A549 (cell line): ENCODE data around the gene ADIRF. TPM values are rescaled to one million over a fixed set of nuclear protein-coding genes. Genes with fewer than 3 reads are reported as not detected.

ENCODE experiments used
- ATAC-seq, 2 experiments: fragments of 200-7000 bp in 1 of 2; fragments of >200 bp in 1 of 2; cut with Nextera tagmentation in 1 of 2; cut with Tn5 transposase in 1 of 2; 3 replicates each; pipeline versions ENCODE4 v1.8.0 to v1.9.1; 2018 to 2020; ENCODE audit warnings: mild to moderate bottlenecking in 1 of 2, moderate library complexity in 1 of 2
- CTCF ChIA-PET: fragments of 300-600 bp; sonication (Branson Sonifier 250); formaldehyde crosslinking; extraction: SDS; loops from one replicate; lab custom pipeline; 2021; ENCODE audit warnings: antibody characterized with exemption, inconsistent platforms; lab: Yijun Ruan, JAX
- POLR2A ChIA-PET: fragments of 350-600 bp; formaldehyde crosslinking; extraction: SDS; loops from one replicate; lab custom pipeline; 2021; ENCODE audit warnings: antibody characterized with exemption, inconsistent platforms; lab: Yijun Ruan, JAX
- DNase-seq, 2 experiments: peaks; one replicate each; pipeline versions ENCODE4 v3.0.0 to v3.0.0-alpha.2; 2011 to 2016; ENCODE audit warnings: low read depth in 1 of 2, low spot score in 1 of 2
- FAIRE-seq: peaks from 2 replicates; lab custom pipeline; 2011; peaks lifted over from hg19 to GRCh38; lab: Jason Lieb, UNC
- H3K27ac ChIP-seq, 2 experiments: fragments of >200 bp; sonication (Bioruptor Twin); formaldehyde crosslinking; 3 replicates each; pipeline ENCODE4 v1.5.1; 2016 to 2017
- H3K4me1 ChIP-seq: fragments of >200 bp; sonication (Bioruptor Twin); formaldehyde crosslinking; 3 replicates; pipeline ENCODE4 v1.6.1; 2016
- H3K4me2 ChIP-seq: fragments of >200 bp; sonication (Bioruptor Twin); formaldehyde crosslinking; 3 replicates; pipeline ENCODE4 v1.6.1; 2016
- H3K4me3 ChIP-seq: fragments of >200 bp; sonication (Bioruptor Twin); formaldehyde crosslinking; 3 replicates; pipeline ENCODE4 v1.5.1; 2016
- H3K9me3 ChIP-seq: fragments of >200 bp; sonication (Bioruptor Twin); formaldehyde crosslinking; 3 replicates; pipeline ENCODE4 v1.6.1; 2016
- ATOH8 ChIP-seq: fragments of 250-450 bp; sonication (Bioruptor Pico); IDR thresholded peaks from 2 replicates; pipeline ENCODE4 v1.5.0; 2020; ENCODE audit warnings: low read depth, mild to moderate bottlenecking, moderate library complexity
- BCL3 ChIP-seq: fragments of >200 bp; sonication (Bioruptor Twin); formaldehyde crosslinking; IDR thresholded peaks from 3 replicates; pipeline ENCODE4 v1.6.1; 2016
- CHD4 ChIP-seq: fragments of 200-600 bp; sonication (generic); IDR thresholded peaks from 2 replicates; pipeline ENCODE4 v1.6.1; 2016; ENCODE audit warnings: antibody characterized with exemption, mild to moderate bottlenecking, borderline replicate concordance
- EHF ChIP-seq: fragments of 250-450 bp; sonication (Bioruptor Pico); IDR thresholded peaks from 2 replicates; pipeline ENCODE4 v1.5.0; 2020; ENCODE audit warnings: mild to moderate bottlenecking
- EHMT2 ChIP-seq: fragments of 200-600 bp; sonication (generic); IDR thresholded peaks from 2 replicates; pipeline ENCODE4 v1.6.1; 2016; ENCODE audit warnings: antibody characterized with exemption, low read depth, mild to moderate bottlenecking, moderate library complexity
- FOSB ChIP-seq: fragments of 250-450 bp; sonication (Bioruptor Pico); IDR thresholded peaks from 2 replicates; pipeline ENCODE4 v1.5.0; 2020; ENCODE audit warnings: mild to moderate bottlenecking, moderate library complexity
- FOXS1 ChIP-seq: fragments of 250-450 bp; sonication (Bioruptor Pico); IDR thresholded peaks from 2 replicates; pipeline ENCODE4 v1.5.0; 2020; ENCODE audit warnings: mild to moderate bottlenecking, moderate library complexity
- GATA3 ChIP-seq: IDR thresholded peaks from 2 replicates; pipeline ENCODE4 v1.6.1; 2012; ENCODE audit warnings: borderline replicate concordance
- JUN ChIP-seq, 2 experiments: fragments of >200 bp; sonication (Bioruptor Twin); formaldehyde crosslinking; IDR thresholded peaks; 2 replicates in 1 of 2; 3 replicates in 1 of 2; pipeline ENCODE4 v1.6.1; 2016 to 2017
- JUNB ChIP-seq: fragments of >200 bp; sonication (Bioruptor Twin); formaldehyde crosslinking; IDR thresholded peaks from 2 replicates; pipeline ENCODE4 v1.6.1; 2016
- KDM1A ChIP-seq: fragments of 200-600 bp; sonication (generic); IDR thresholded peaks from 2 replicates; pipeline ENCODE4 v1.6.1; 2016; ENCODE audit warnings: low read depth, mild to moderate bottlenecking
- KDM5A ChIP-seq: fragments of 200-600 bp; sonication (generic); IDR thresholded peaks from 2 replicates; pipeline ENCODE4 v1.6.1; 2016; ENCODE audit warnings: antibody characterized with exemption, mild to moderate bottlenecking
- NFE2L2 ChIP-seq: fragments of 150-350 bp; conservative IDR thresholded peaks from 2 replicates; pipeline ENCODE4 v1.6.1; 2014; ENCODE audit warnings: low read length
- PHF8 ChIP-seq: fragments of 200-600 bp; sonication (generic); IDR thresholded peaks from 2 replicates; pipeline ENCODE4 v1.6.1; 2016; ENCODE audit warnings: low read depth, mild to moderate bottlenecking, antibody characterized with exemption, moderate library complexity, borderline replicate concordance
- RARB ChIP-seq: fragments of 250-450 bp; sonication (Bioruptor Pico); IDR thresholded peaks from 2 replicates; pipeline ENCODE4 v1.8.0; 2021; ENCODE audit warnings: mild to moderate bottlenecking, moderate library complexity
- SREBF2 ChIP-seq: fragments of 450-650 bp; IDR thresholded peaks from 2 replicates; pipeline ENCODE4 v1.6.1; 2014; ENCODE audit warnings: mild to moderate bottlenecking, moderate library complexity
- WGBS: methylation state at CpG from one replicate; pipeline ENCODE4 v1.1.6; 2017; ENCODE audit errors: missing lambda C conversion rate; 5-methylcytosine and 5-hydroxymethylcytosine counted together
- polyA plus RNA-seq, 4 experiments: library from polyadenylated mRNA; depleted of rRNA in 3 of 4; stranded (reverse); fragments of >200 nt; fragmentation: RNase III in 1 of 4; extraction: RNeasy Plus Mini Kit Qiagen cat#74134 plus additional on column Dnase treatment in 1 of 4; gene quantifications; 2 replicates in 3 of 4; 3 replicates in 1 of 4; pipeline ENCODE4 v1.2.3, GENCODE V29; 2011 to 2017
- TF ChIP-seq, protein P1 (sequence below): fragments of >200 bp; sonication (Bioruptor Twin); formaldehyde crosslinking; IDR thresholded peaks from 2 replicates; pipeline ENCODE4 v1.6.1; 2016

The ADIRF gene
- polyA plus RNA-seq, 2 of the 4 experiments (the other 2 are of a cell fraction) = not detected

DNA sequence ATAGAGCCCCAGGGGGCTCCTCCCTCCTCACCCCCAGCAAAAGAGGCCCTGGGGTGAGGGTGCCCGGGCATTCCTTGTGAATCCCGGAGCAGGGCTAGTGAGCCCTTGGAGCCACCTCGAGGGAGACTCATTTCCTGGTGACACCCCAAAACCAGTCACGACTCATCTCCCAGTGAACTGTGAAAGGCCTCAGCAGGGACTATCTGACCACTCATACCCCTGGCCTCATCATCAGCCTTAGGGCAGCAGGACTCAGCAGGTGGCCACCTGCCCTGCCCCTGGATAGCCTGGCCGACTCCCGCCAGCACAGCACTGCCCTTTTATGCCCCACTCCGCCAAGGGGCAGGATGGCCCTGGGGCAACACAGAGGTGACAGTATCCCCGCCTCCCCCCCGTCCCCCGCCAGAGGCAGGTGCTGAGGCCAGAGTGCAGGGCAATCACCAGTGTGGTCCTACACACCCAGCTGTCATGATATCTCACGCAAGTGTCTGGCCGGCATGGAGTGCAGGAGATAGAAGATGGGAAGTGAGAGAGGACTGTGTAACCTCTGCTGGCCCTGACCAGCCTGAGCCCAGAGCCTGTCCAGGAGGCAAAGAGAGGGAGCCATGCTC is 6.7 kb upstream of the ADIRF start:
- no peak for FAIRE-seq
- ChIA-PET POLR2A (no interaction called here), CTCF (interaction anchor here (0.7 to 3.4 kb wide), 3 partner anchors 15 to 61 kb away, joined by 3 to 23 read pairs (median 11); no protein-coding TSS in a partner anchor)
- Histone ChIP-seq H3K4me3 (no peak overlapping the region), H3K9me3 (no peaks in the 10 kb centered on the region), H3K4me1 (peaks cover 43% of the 10 kb centered on the region), H3K27ac (peak overlapping the region in 1 of 2 experiments; percentile 89; a peak in 2 of 6 replicates), H3K4me2 (no peak overlapping the region)
- 84% methylated on average over 6 of the region's 12 CpGs for WGBS
- no peak for DNase-seq
- no peak for ATAC-seq
- TF ChIP-seq EHMT2 = no peak
- no peak for TF ChIP-seq KDM1A
- no peak for TF ChIP-seq KDM5A
- no peak for TF ChIP-seq EHF (CRISPR knock-in tag)
- TF ChIP-seq, protein P1, sequence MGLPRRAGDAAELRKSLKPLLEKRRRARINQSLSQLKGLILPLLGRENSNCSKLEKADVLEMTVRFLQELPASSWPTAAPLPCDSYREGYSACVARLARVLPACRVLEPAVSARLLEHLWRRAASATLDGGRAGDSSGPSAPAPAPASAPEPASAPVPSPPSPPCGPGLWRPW = no peak
- TF ChIP-seq GATA3 = no peak
- no peak for TF ChIP-seq FOSB (CRISPR knock-in tag)

DNA sequence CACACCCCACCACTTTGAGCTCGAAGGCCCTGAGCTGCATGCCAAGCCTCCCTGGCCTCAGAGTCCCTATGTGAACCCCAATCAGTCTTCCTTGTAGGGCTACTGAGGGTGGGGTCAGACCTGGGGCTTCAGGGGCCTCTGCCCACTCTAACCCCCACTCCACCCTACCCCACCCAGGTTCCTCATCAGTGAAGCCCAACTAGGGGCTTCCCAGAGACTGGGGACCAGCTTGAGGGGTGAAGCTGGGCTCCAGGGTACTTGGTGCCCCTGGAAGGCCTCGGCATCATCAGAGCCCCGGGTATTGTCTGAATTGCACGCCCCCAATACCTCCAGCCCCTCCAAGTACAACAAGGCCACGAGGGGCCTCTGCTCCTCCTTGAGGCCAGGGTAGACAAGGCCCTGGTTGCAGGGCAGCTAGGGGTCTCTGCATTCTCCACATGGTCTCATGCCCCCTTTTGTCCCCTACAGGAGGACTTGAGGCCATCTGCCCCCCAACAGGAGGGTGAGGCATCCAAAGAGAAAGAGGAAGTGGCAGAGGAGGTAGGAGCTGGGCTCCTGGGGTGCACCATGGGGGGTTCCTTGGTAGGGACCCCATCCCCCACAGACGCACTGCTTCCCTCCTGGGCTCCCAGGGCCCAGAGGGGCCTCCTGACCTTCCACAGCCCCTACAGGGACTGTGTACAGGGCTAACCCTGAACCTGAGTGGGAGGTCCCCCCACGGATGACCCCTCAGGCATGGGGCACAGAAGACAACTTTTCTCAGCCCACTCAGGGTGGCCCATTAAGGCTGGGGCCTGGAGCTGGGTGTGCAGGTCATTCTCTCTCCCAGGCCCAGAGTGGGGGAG is 5.9 kb upstream of the ADIRF start:
- Histone ChIP-seq H3K4me3 (no peak overlapping the region), H3K4me2 (no peak overlapping the region), H3K4me1 (peaks cover 51% of the 10 kb centered on the region), H3K27ac (no peak overlapping the region; a peak in 1 of 6 replicates), H3K9me3 (no peaks in the 10 kb centered on the region)
- CTCF ChIA-PET = interaction anchor here (0.7 to 3.4 kb wide), 4 partner anchors 16 to 62 kb away, joined by 3 to 23 read pairs (median 9); no protein-coding TSS in a partner anchor
- FAIRE-seq = no peak
- no peak for ATAC-seq
- TF ChIP-seq FOXS1 (CRISPR knock-in tag) = no peak
- no peak for TF ChIP-seq RARB (CRISPR knock-in tag)
- no peak for TF ChIP-seq ATOH8 (CRISPR knock-in tag)
- no peak for TF ChIP-seq EHF (CRISPR knock-in tag)
- TF ChIP-seq BCL3 = no peak
- TF ChIP-seq JUNB = no peak
- POLR2A ChIA-PET = no interaction called here
- DNase-seq = no peak
- WGBS = 95% methylated on average over 6 of the region's 7 CpGs

GRCh38 chr10:86962981-86963310 is 5.3 kb upstream of the ADIRF start:
- Histone ChIP-seq H3K4me2 (no peak overlapping the region), H3K9me3 (no peaks in the 10 kb centered on the region), H3K4me1 (peaks cover 49% of the 10 kb centered on the region), H3K4me3 (no peak overlapping the region), H3K27ac (no peak overlapping the region)
- TF ChIP-seq SREBF2 (no peak), NFE2L2 (no peak), PHF8 (no peak), CHD4 (no peak), JUN (IDR thresholded peaks at IDR 0.05) (no peak)
- TF ChIP-seq, protein P1 = no peak
- WGBS = 90% methylated on average over 7 of the region's 7 CpGs
- no peak for ATAC-seq
- FAIRE-seq = no peak
- DNase-seq = no peak
- ChIA-PET CTCF (interaction anchor here (2.2 to 3.4 kb wide), 3 partner anchors 17 to 24 kb away, joined by 7 to 23 read pairs (median 11); no protein-coding TSS in a partner anchor), POLR2A (no interaction called here)
